AG04450 (cell line): ENCODE measurements around the gene PTGES3. TPM values are rescaled to one million over a fixed set of nuclear protein-coding genes. Genes with fewer than 3 reads are reported as not detected.

ENCODE experiments used
- CTCF ChIA-PET: fragments of 300-600, 350-600 bp; formaldehyde crosslinking; extraction: SDS; loops from one replicate; lab custom pipeline; 2022; ENCODE audit warnings: antibody characterized with exemption, inconsistent platforms; lab: Charles Lee
- POLR2A ChIA-PET: fragments of 350-600 bp; formaldehyde crosslinking; extraction: SDS; loops from one replicate; lab custom pipeline; 2021; ENCODE audit warnings: antibody characterized with exemption, inconsistent platforms; lab: Yijun Ruan, JAX
- DNase-seq: peaks from one replicate; pipeline ENCODE4 v3.0.0-alpha.2; 2011; ENCODE audit warnings: low read depth, low spot score
- H3K27ac ChIP-seq: one replicate; pipeline ENCODE4 v1.5.1; 2012; ENCODE audit warnings: low read depth, low read length, control low read depth
- H3K27me3 ChIP-seq: one replicate; pipeline ENCODE4 v1.6.0; 2012; ENCODE audit warnings: low read length; ENCODE audit not compliant: control insufficient read depth, insufficient read depth
- H3K4me3 ChIP-seq: 2 replicates; pipeline ENCODE4 v1.5.1; 2011; ENCODE audit warnings: mild to moderate bottlenecking, low read depth, low read length, control low read depth
- H3K9me3 ChIP-seq: 2 replicates; pipeline ENCODE4 v1.5.1; 2012; ENCODE audit warnings: low read length; ENCODE audit not compliant: control insufficient read depth, insufficient read depth
- CTCF ChIP-seq: IDR thresholded peaks from 2 replicates; pipeline ENCODE4 v1.5.1; 2011; ENCODE audit warnings: low read depth, low read length, control low read depth, inconsistent platforms
- polyA plus RNA-seq: library from polyadenylated mRNA; depleted of rRNA; stranded (reverse); fragments of >200 nt; gene quantifications from 2 replicates; pipeline ENCODE4 v1.2.3, GENCODE V29; 2011

PTGES3 gene
- polyA plus RNA-seq, 1 experiment: 112 TPM

GRCh38 chr12:56722832-56723231 is 34.7 kb upstream of the PTGES3 start:
- no peaks in the 10 kb centered on the region; the same call in 1 of the 2 replicates for H3K9me3 ChIP-seq
- H3K27ac ChIP-seq: no peak overlapping the region
- no peak for TF ChIP-seq CTCF
- POLR2A ChIA-PET: interaction anchor here (1.1 kb wide), 1 partner anchor 34 kb away, joined by 3 read pairs; the partner anchor contains the start of gene PTGES3
- H3K27me3 ChIP-seq: no peaks in the 10 kb centered on the region
- peak overlapping the region; percentile 99 for H3K4me3 ChIP-seq
- CTCF ChIA-PET: interaction anchor here (1.2 kb wide), 1 partner anchor 283 kb away, joined by 3 read pairs; no protein-coding TSS in a partner anchor
- DNase-seq: no peak

- Histone ChIP-seq H3K4me3 (no peak overlapping the region), H3K27ac (no peak overlapping the region)
- POLR2A ChIA-PET: no interaction called here
Observed at GRCh38 chr12:56721721-56722120, 33.6 kb upstream of the PTGES3 start.

GRCh38 chr12:56721216-56721615 is 33.1 kb upstream of the PTGES3 start:
- no peak overlapping the region for H3K4me3 ChIP-seq
- TF ChIP-seq CTCF: no peak
- CTCF ChIA-PET: no interaction called here
- H3K9me3 ChIP-seq: no peaks in the 10 kb centered on the region
- no peak for DNase-seq
- peak overlapping the region; percentile 34 for H3K27ac ChIP-seq
- POLR2A ChIA-PET: interaction anchor here (0.7 kb wide), 1 partner anchor 355 kb away, joined by 3 read pairs; no protein-coding TSS in a partner anchor
- no peaks in the 10 kb centered on the region for H3K27me3 ChIP-seq

More at GRCh38 chr12:56721721-56722120, 33.6 kb upstream of the PTGES3 start:
- no peak for DNase-seq
- CTCF ChIA-PET: interaction anchor here (1.2 kb wide), 1 partner anchor 284 kb away, joined by 3 read pairs; no protein-coding TSS in a partner anchor
- H3K27me3 ChIP-seq: no peaks in the 10 kb centered on the region
- TF ChIP-seq CTCF: no peak
- no peaks in the 10 kb centered on the region; the same call in 1 of the 2 replicates for H3K9me3 ChIP-seq

GRCh38 chr12:56720731-56721151 is 32.7 kb upstream of the PTGES3 start:
- H3K27ac ChIP-seq: peak overlapping the region; percentile 34
- DNase-seq: no peak
- CTCF ChIA-PET: interaction anchor here (0.6 kb wide), 1 partner anchor 11 kb away, joined by 5 read pairs; no protein-coding TSS in a partner anchor
- no peak overlapping the region for H3K4me3 ChIP-seq
- no peaks in the 10 kb centered on the region for H3K27me3 ChIP-seq
- POLR2A ChIA-PET: interaction anchor here (0.7 kb wide), 1 partner anchor 355 kb away, joined by 3 read pairs; no protein-coding TSS in a partner anchor
- no peak for TF ChIP-seq CTCF
- no peaks in the 10 kb centered on the region for H3K9me3 ChIP-seq

- DNase-seq: no peak
- CTCF ChIA-PET: interaction anchor here (1.4 kb wide), 1 partner anchor 83 kb away, joined by 4 read pairs; no protein-coding TSS in a partner anchor
- Histone ChIP-seq H3K9me3 (no peaks in the 10 kb centered on the region), H3K4me3 (no peak overlapping the region), H3K27me3 (no peaks in the 10 kb centered on the region), H3K27ac (peak overlapping the region; percentile 21)
- TF ChIP-seq CTCF: no peak
- POLR2A ChIA-PET: interaction anchor here (0.9 kb wide), 2 partner anchors 20 to 30 kb away, joined by 3 to 4 read pairs; no protein-coding TSS in a partner anchor
Observed at GRCh38 chr12:56719056-56719455, 31.0 kb upstream of the PTGES3 start.
